HCT116 (cell line): ENCODE data around the gene OVOL1. TPM values are rescaled to one million over a fixed set of nuclear protein-coding genes. Genes with fewer than 3 reads are reported as not detected.

Source experiments
- ATAC-seq: fragments of 200-7000 bp; cut with Tn5 transposase; 2 replicates; pipeline ENCODE4 v1.9.1; 2020; ENCODE audit warnings: mild to moderate bottlenecking, moderate library complexity
- BruUV-seq: library from RNA; stranded (reverse); fragments of 400-500 nt; replicated peaks from 2 replicates; lab custom pipeline; 2021; lab: Mats Ljungman, UMichigan
- CTCF ChIA-PET: fragments of 300-600 bp; sonication (Branson Sonifier 250); formaldehyde crosslinking; loops from one replicate; lab custom pipeline; 2021; ENCODE audit warnings: antibody characterized with exemption; lab: Charles Lee
- POLR2A ChIA-PET: fragments of 300-600, 350-600 bp; sonication (Branson Sonifier 250); formaldehyde crosslinking; loops from one replicate; lab custom pipeline; 2021; ENCODE audit warnings: antibody characterized with exemption; lab: Charles Lee
- RAD21 ChIA-PET, 2 experiments: fragments of 300-600 bp; sonication (Branson Sonifier 250); formaldehyde crosslinking; loops; one replicate each; lab custom pipeline; 2023; ENCODE audit warnings: low total read pairs in 2 of 2; ENCODE audit not compliant: uncharacterized antibody in 2 of 2, unreplicated experiment in 2 of 2, low non-redundant PET in 1 of 2; lab: Charles Lee
- DNase-seq: peaks from one replicate; pipeline ENCODE4 v3.0.0-alpha.2; 2010; ENCODE audit warnings: low read depth, low spot score
- H2AFZ ChIP-seq: fragments of 200-600 bp; shearing (Covaris generic), sonication (generic); 2 replicates; pipeline ENCODE4 v1.6.1; 2017; ENCODE audit warnings: low read depth, mixed run types, mixed read lengths, antibody characterized with exemption, low read length; ENCODE audit not compliant: poor library complexity, severe bottlenecking
- H3K27ac ChIP-seq: 2 replicates; pipeline ENCODE4 v1.5.1; 2012; ENCODE audit warnings: low read depth, low read length
- H3K27me3 ChIP-seq: fragments of 200-600 bp; sonication (generic); 2 replicates; pipeline ENCODE4 v1.6.1; 2016; ENCODE audit warnings: mixed run types, low read length, mixed read lengths; ENCODE audit not compliant: insufficient read depth
- H3K36me3 ChIP-seq, 2 experiments: fragments of 200-500 bp in 1 of 2; fragments of 200-600 bp in 1 of 2; sonication (Bioruptor generic) in 1 of 2; sonication (generic) in 1 of 2; 2 replicates each; pipeline versions ENCODE4 v1.5.1 to v1.6.1; 2014 to 2016; ENCODE audit warnings: low read length in 2 of 2, inconsistent platforms in 1 of 2, mixed read lengths in 1 of 2, mixed run types in 1 of 2; ENCODE audit not compliant: insufficient read depth in 2 of 2, control insufficient read depth in 1 of 2
- H3K4me1 ChIP-seq, 2 experiments: fragments of 200-600 bp in 1 of 2; sonication (generic) in 1 of 2; 2 replicates each; pipeline versions ENCODE4 v1.5.1 to v1.6.1; 2012 to 2017; ENCODE audit warnings: low read length in 2 of 2, inconsistent platforms in 1 of 2, mild to moderate bottlenecking in 1 of 2, mixed read lengths in 1 of 2, mixed run types in 1 of 2, moderate library complexity in 1 of 2; ENCODE audit not compliant: insufficient read depth in 2 of 2, control insufficient read depth in 1 of 2
- H3K4me2 ChIP-seq: fragments of 200-600 bp; sonication (generic); 2 replicates; pipeline ENCODE4 v1.6.1; 2017; ENCODE audit warnings: mixed run types, low read length, mixed read lengths
- H3K4me3 ChIP-seq, 2 experiments: fragments of 200-600 bp in 1 of 2; sonication (generic) in 1 of 2; replicated peaks in 1 of 2; 2 replicates each; pipeline ENCODE4 v1.5.1; 2011 to 2016; ENCODE audit warnings: low read length in 2 of 2, control low read depth in 1 of 2, low read depth in 1 of 2, mild to moderate bottlenecking in 1 of 2, mixed read lengths in 1 of 2, mixed run types in 1 of 2
- H3K79me2 ChIP-seq: fragments of 200-600 bp; sonication (generic); 2 replicates; pipeline ENCODE4 v1.6.1; 2017; ENCODE audit warnings: mild to moderate bottlenecking, mixed run types, low read length, moderate library complexity, mixed read lengths; ENCODE audit not compliant: insufficient read depth
- H3K9ac ChIP-seq: fragments of 200-600 bp; sonication (generic); 2 replicates; pipeline ENCODE4 v1.6.1; 2016; ENCODE audit warnings: low read length, mixed read lengths
- H3K9me2 ChIP-seq: fragments of 200-600 bp; sonication (generic), shearing (Covaris generic); 2 replicates; pipeline ENCODE4 v1.6.1; 2017; ENCODE audit warnings: mixed run types, mild to moderate bottlenecking, moderate library complexity; ENCODE audit not compliant: insufficient read depth
- H3K9me3 ChIP-seq, 2 experiments: fragments of 200-500 bp in 1 of 2; fragments of 200-600 bp in 1 of 2; sonication (Bioruptor generic) in 1 of 2; sonication (generic) in 1 of 2; 2 replicates each; pipeline ENCODE4 v1.6.1; 2014 to 2017; ENCODE audit warnings: low read length in 2 of 2, mixed read lengths in 2 of 2, inconsistent platforms in 1 of 2, low read depth in 1 of 2, mild to moderate bottlenecking in 1 of 2, mixed run types in 1 of 2, moderate library complexity in 1 of 2; ENCODE audit not compliant: control insufficient read depth in 1 of 2, insufficient read depth in 1 of 2
- H4K20me1 ChIP-seq: fragments of 200-600 bp; sonication (generic), shearing (Covaris generic); 2 replicates; pipeline ENCODE4 v1.6.1; 2017; ENCODE audit warnings: mixed run types, mild to moderate bottlenecking, moderate library complexity; ENCODE audit not compliant: insufficient read depth
- CBX3 ChIP-seq: IDR thresholded peaks from 2 replicates; pipeline ENCODE4 v1.6.1; 2012; ENCODE audit warnings: low read depth
- EGR1 ChIP-seq: IDR thresholded peaks from 2 replicates; pipeline ENCODE4 v1.6.1; 2012; ENCODE audit warnings: low read depth
- ELF1 ChIP-seq: IDR thresholded peaks from 2 replicates; pipeline ENCODE4 v1.6.1; 2012; ENCODE audit warnings: low read depth, borderline replicate concordance
- EZH2 ChIP-seq: fragments of 200-600 bp; sonication (generic); IDR thresholded peaks from 2 replicates; pipeline ENCODE4 v1.6.1; 2017; ENCODE audit warnings: antibody characterized with exemption, mixed run types
- EZH2phosphoT487 ChIP-seq: fragments of 200-600 bp; IDR thresholded peaks from 2 replicates; pipeline ENCODE4 v1.6.1; 2018; ENCODE audit warnings: antibody characterized with exemption, borderline replicate concordance
- FOSL1 ChIP-seq: IDR thresholded peaks from 2 replicates; pipeline ENCODE4 v1.6.1; 2012; ENCODE audit warnings: low read depth
- POLR2A ChIP-seq: IDR thresholded peaks from 2 replicates; pipeline ENCODE4 v1.7.0; 2011; ENCODE audit warnings: borderline replicate concordance; ENCODE audit not compliant: insufficient read depth, insufficient read length; ENCODE audit errors: extremely low read depth
- POLR2AphosphoS5 ChIP-seq: IDR thresholded peaks from 2 replicates; pipeline ENCODE4 v1.6.1; 2011; ENCODE audit warnings: mild to moderate bottlenecking, low read depth, low read length, moderate library complexity
- RAD21 ChIP-seq: IDR thresholded peaks from 2 replicates; pipeline ENCODE4 v1.6.1; 2012; ENCODE audit warnings: low read depth, mild to moderate bottlenecking
- SIN3A ChIP-seq: IDR thresholded peaks from 2 replicates; pipeline ENCODE4 v1.6.1; 2012; ENCODE audit warnings: low read depth
- SP1 ChIP-seq: IDR thresholded peaks from 2 replicates; pipeline ENCODE4 v1.6.1; 2012; ENCODE audit warnings: low read depth
- SRF ChIP-seq: IDR thresholded peaks from 2 replicates; pipeline ENCODE4 v1.6.1; 2012; ENCODE audit warnings: low read depth
- TCF7L2 ChIP-seq: IDR thresholded peaks from 2 replicates; pipeline ENCODE4 v1.7.0; 2011; ENCODE audit warnings: borderline replicate concordance, inconsistent platforms; ENCODE audit not compliant: insufficient read depth, insufficient read length; ENCODE audit errors: extremely low read depth
- YY1 ChIP-seq: IDR thresholded peaks from 2 replicates; pipeline ENCODE4 v1.6.1; 2011; ENCODE audit warnings: low read length, low read depth, moderate library complexity, mild to moderate bottlenecking; ENCODE audit not compliant: insufficient replicate concordance; ENCODE audit errors: extremely low read depth
- ZFX ChIP-seq: fragments of 450-650 bp; IDR thresholded peaks from 2 replicates; pipeline ENCODE4 v1.6.1; 2017
- intact Hi-C: fragments of 100-400 bp; cut with micrococcal nuclease; formaldehyde crosslinking; loops from 2 replicates; pipeline ENCODE4 v1.10.0; 2022
- total RNA-seq: library from RNA; stranded (reverse); gene quantifications from one replicate; pipeline ENCODE4 v1.2.1, GENCODE V29; 2021; ENCODE audit not compliant: unreplicated experiment
- TF ChIP-seq, protein P1 (sequence below): IDR thresholded peaks from 2 replicates; pipeline ENCODE4 v1.6.1; 2012
- TF ChIP-seq, protein P2 (sequence below): IDR thresholded peaks from 2 replicates; pipeline ENCODE4 v1.6.1; 2012
- TF ChIP-seq, protein P3 (sequence below), 3 experiments: fragments of 200-600 bp in 1 of 3; sonication (generic) in 1 of 3; IDR thresholded peaks in 2 of 3; conservative IDR thresholded peaks in 1 of 3; 2 replicates each; pipeline ENCODE4 v1.5.1; 2012 to 2017; ENCODE audit warnings: low read depth in 2 of 3, low read length in 2 of 3, antibody characterized with exemption in 1 of 3, borderline replicate concordance in 1 of 3, control low read depth in 1 of 3, mild to moderate bottlenecking in 1 of 3, mixed read lengths in 1 of 3, mixed run types in 1 of 3, moderate library complexity in 1 of 3; ENCODE audit not compliant: insufficient read depth in 1 of 3

Gene OVOL1
- total RNA-seq, 1 experiment from 2014 or later = 14.7 TPM

DNA sequence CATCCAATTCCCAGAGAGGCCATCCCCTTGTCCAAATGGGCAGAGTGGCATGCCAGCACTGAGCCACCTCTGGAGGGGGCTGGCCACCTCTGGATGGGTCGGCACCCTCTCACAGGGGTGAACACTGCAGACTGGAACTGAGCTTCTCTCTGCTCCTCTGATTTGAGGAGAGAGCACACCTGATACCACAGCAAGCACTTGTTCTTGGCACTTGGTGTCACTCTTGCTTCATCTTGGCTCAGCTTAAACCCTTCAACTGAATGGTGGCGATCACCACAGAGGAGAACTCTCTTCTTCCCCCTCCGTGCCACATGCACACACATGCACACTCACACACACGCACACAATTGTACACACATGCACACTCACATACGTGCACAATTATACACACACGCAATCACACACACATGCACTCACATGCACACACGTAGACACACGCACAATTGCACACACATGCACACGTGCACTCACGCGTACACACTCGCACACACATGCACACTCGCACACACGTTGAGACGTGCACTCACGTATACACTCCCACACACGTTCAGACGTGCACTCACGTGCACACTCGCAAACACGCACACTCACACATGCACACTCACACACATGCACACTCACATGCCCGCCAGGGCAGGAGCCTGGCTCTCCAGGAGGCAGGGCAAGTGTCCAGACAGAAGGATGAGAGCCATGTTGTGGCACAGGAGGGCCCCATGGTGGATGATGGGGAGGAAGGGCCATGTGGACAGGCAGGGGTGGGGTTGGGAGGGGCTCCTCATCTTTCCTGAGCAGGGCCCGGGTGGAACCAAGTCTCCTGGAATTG lies 23.4 kb downstream of the OVOL1 start:
- Histone ChIP-seq H3K4me1 (no peaks in the 10 kb centered on the region), H3K9ac (no peak overlapping the region), H3K9me3 (no peaks in the 10 kb centered on the region)
- TF ChIP-seq RAD21 = peak; percentile 31
- no peak for TF ChIP-seq TCF7L2
- TF ChIP-seq, all 23 proteins: peak for 1
- intact Hi-C loops = no loop called here
- H3K4me3 ChIP-seq = no peak overlapping the region
- ATAC-seq = peak; percentile 73
- H3K27ac ChIP-seq = no peak overlapping the region
- RAD21 ChIA-PET = no interaction called here
- no peaks in the 10 kb centered on the region for H3K27me3 ChIP-seq
- BruUV-seq = no TSS peak
- POLR2A ChIA-PET = no interaction called here
- CTCF ChIA-PET = interaction anchor here (0.9 to 1.2 kb wide), 2 partner anchors 30 to 49 kb away, joined by 3 read pairs; no protein-coding TSS in a partner anchor
- no peaks in the 10 kb centered on the region for H3K9me2 ChIP-seq
- no peak overlapping the region for H2AFZ ChIP-seq
- H4K20me1 ChIP-seq = no peaks in the 10 kb centered on the region
- H3K79me2 ChIP-seq = no peaks in the 10 kb centered on the region
- H3K36me3 ChIP-seq = no peaks in the 10 kb centered on the region
- no peak overlapping the region for H3K4me2 ChIP-seq
- DNase-seq = no peak

DNA sequence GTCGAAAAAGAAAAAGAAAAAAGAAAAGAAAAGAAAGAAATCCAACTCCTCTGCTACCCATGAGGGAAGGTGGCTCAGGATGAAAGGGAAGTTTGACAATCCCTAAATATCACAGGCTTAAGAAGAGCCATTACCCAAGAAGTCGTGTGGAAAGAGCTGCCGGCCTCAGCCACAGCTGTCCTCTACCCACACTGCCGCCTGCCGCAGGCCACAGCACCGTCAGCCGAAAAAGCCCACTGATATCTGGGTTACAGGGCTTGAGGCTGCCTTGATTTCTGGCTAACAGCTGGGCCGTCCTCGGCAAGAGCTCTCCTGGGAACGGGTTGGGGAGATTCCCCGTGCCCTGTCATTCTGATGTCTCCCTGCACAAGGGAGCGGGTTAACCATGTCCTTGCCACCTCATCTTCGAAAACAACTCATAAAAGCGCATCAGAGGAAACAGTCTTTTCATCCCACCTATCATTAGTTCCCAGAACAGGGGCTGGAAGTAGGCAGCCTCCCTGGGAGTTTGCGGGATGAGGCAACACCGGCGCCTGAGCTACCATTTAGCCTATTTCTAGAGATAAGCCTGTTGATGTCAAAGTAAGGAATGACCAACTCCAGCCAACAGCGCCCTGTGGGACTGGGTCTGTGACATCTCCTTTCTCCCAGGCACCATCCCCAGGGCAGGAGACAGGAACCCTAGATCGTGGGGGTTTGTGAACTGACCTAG lies 25.1 kb downstream of the OVOL1 start:
- Histone ChIP-seq H3K36me3 (no peaks in the 10 kb centered on the region), H3K79me2 (no peaks in the 10 kb centered on the region), H4K20me1 (no peaks in the 10 kb centered on the region), H3K9me3 (no peaks in the 10 kb centered on the region), H3K4me2 (no peak overlapping the region), H3K4me3 (no peak overlapping the region), H3K9ac (no peak overlapping the region), H3K27me3 (no peaks in the 10 kb centered on the region), H2AFZ (no peak overlapping the region), H3K4me1 (peaks cover 0 to 2% of the 10 kb centered on the region in 2 experiments; a peak in 2 of 4 replicates), H3K27ac (no peak overlapping the region), H3K9me2 (no peaks in the 10 kb centered on the region)
- ChIA-PET CTCF (interaction anchor here (2.4 kb wide), 1 partner anchor 32 kb away, joined by 10 read pairs; the partner anchor contains the start of gene AP5B1), RAD21 (no interaction called here), POLR2A (no interaction called here)
- BruUV-seq = no TSS peak
- DNase-seq (no peak), ATAC-seq (no peak)
- intact Hi-C loops = no loop called here
- no peak for TF ChIP-seq YY1
- TF ChIP-seq EZH2phosphoT487 = no peak
- no peak for TF ChIP-seq EZH2
- no peak for TF ChIP-seq CBX3
- no peak for TF ChIP-seq ELF1
- no peak for TF ChIP-seq ZFX
- TF ChIP-seq, protein P1, sequence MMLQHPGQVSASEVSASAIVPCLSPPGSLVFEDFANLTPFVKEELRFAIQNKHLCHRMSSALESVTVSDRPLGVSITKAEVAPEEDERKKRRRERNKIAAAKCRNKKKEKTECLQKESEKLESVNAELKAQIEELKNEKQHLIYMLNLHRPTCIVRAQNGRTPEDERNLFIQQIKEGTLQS = no peak
- TF ChIP-seq, protein P2, sequence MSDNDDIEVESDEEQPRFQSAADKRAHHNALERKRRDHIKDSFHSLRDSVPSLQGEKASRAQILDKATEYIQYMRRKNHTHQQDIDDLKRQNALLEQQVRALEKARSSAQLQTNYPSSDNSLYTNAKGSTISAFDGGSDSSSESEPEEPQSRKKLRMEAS = no peak
- TF ChIP-seq FOSL1 = no peak
- no peak for TF ChIP-seq SIN3A
- TF ChIP-seq, protein P3, sequence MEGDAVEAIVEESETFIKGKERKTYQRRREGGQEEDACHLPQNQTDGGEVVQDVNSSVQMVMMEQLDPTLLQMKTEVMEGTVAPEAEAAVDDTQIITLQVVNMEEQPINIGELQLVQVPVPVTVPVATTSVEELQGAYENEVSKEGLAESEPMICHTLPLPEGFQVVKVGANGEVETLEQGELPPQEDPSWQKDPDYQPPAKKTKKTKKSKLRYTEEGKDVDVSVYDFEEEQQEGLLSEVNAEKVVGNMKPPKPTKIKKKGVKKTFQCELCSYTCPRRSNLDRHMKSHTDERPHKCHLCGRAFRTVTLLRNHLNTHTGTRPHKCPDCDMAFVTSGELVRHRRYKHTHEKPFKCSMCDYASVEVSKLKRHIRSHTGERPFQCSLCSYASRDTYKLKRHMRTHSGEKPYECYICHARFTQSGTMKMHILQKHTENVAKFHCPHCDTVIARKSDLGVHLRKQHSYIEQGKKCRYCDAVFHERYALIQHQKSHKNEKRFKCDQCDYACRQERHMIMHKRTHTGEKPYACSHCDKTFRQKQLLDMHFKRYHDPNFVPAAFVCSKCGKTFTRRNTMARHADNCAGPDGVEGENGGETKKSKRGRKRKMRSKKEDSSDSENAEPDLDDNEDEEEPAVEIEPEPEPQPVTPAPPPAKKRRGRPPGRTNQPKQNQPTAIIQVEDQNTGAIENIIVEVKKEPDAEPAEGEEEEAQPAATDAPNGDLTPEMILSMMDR (IDR thresholded peaks at IDR 0.05 in 2 of 3, conservative IDR thresholded peaks at IDR 0.05 in 1 of 3; ENCODE audit: borderline replicate concordance in 1 of 3, insufficient read depth in 1 of 3, low read depth in 2 of 3, low read length in 2 of 3) = no peak
- TF ChIP-seq POLR2A = no peak
- TF ChIP-seq EGR1 = no peak
- no peak for TF ChIP-seq POLR2AphosphoS5
- no peak for TF ChIP-seq SP1
- no peak for TF ChIP-seq SRF
- no peak for TF ChIP-seq RAD21
